ENCODE measurements around the gene TBC1D22B. TPM values are rescaled to one million over a fixed set of nuclear protein-coding genes. Genes with fewer than 3 reads are reported as not detected.

The TBC1D22B gene
- total RNA-seq, 1 experiment from 2014 or later: 9.1 TPM

- Histone ChIP-seq H3K4me1 (ENCODE audit: insufficient read depth, low read length) (no peaks in the 10 kb centered on the region), H4K20me1 (ENCODE audit: low read length) (no peaks in the 10 kb centered on the region), H3K4me3 (ENCODE audit: low read length) (no peak overlapping the region), H3K9me2 (replicated peaks; ENCODE audit: low read length) (no peaks in the 10 kb centered on the region), H3K27ac (ENCODE audit: low read length) (no peak overlapping the region), H3K27me3 (ENCODE audit: low read length) (no peaks in the 10 kb centered on the region), H3K9me3 (ENCODE audit: low read length) (no peaks in the 10 kb centered on the region), H3K79me2 (ENCODE audit: low read length) (peaks cover 12% of the 10 kb centered on the region; the same call in 1 of the 2 replicates), H3F3A (ENCODE audit: low read length, unreplicated experiment) (no peaks in the 10 kb centered on the region), H3K4me2 (ENCODE audit: low read length) (no peak overlapping the region), H3K36me3 (ENCODE audit: low read depth, low read length) (peaks cover 11% of the 10 kb centered on the region), H3K9ac (ENCODE audit: low read length) (no peak overlapping the region), H2AFZ (ENCODE audit: low read length) (no peak overlapping the region)
- intact Hi-C loops (cut with micrococcal nuclease): no loop called here
- POLR2A ChIA-PET (ENCODE audit: unreplicated experiment): no interaction called here
- DNase-seq (no peak), ATAC-seq (no peak)
- CTCF ChIA-PET: no interaction called here
- no TSS peak for BruUV-seq (replicated peaks)
- TF ChIP-seq EZH2 (IDR thresholded peaks at IDR 0.05; ENCODE audit: low read length, unreplicated experiment): no peak
- no peak for TF ChIP-seq CTCF (conservative IDR thresholded peaks at IDR 0.05; ENCODE audit: low read depth, low read length)
- TF ChIP-seq EZH2phosphoT487 (IDR thresholded peaks at IDR 0.05; ENCODE audit: borderline replicate concordance, low read length): no peak
These were observed 17.8 kb downstream of the TBC1D22B start for GRCh38 chr6:37275350-37275749.

GRCh38 chr6:37277001-37277409 is 19.4 kb downstream of the TBC1D22B start:
- no peak for DNase-seq
- BruUV-seq (replicated peaks): no TSS peak
- ChIA-PET CTCF (no interaction called here), POLR2A (ENCODE audit: unreplicated experiment) (no interaction called here)
- Histone ChIP-seq H3K9me2 (replicated peaks; ENCODE audit: low read length) (no peaks in the 10 kb centered on the region), H4K20me1 (ENCODE audit: low read length) (no peaks in the 10 kb centered on the region), H3K27ac (ENCODE audit: low read length) (no peak overlapping the region), H3F3A (ENCODE audit: low read length, unreplicated experiment) (no peaks in the 10 kb centered on the region), H3K27me3 (ENCODE audit: low read length) (no peaks in the 10 kb centered on the region), H3K36me3 (ENCODE audit: low read depth, low read length) (peaks cover 9% of the 10 kb centered on the region; the same call in 1 of the 2 replicates), H3K4me1 (ENCODE audit: insufficient read depth, low read length) (no peaks in the 10 kb centered on the region), H3K9me3 (ENCODE audit: low read length) (no peaks in the 10 kb centered on the region), H3K79me2 (ENCODE audit: low read length) (peaks cover 12% of the 10 kb centered on the region; the same call in 1 of the 2 replicates), H3K4me3 (ENCODE audit: low read length) (no peak overlapping the region), H3K4me2 (ENCODE audit: low read length) (no peak overlapping the region), H2AFZ (ENCODE audit: low read length) (no peak overlapping the region), H3K9ac (ENCODE audit: low read length) (no peak overlapping the region)
- no peak for ATAC-seq
- TF ChIP-seq EZH2phosphoT487 (IDR thresholded peaks at IDR 0.05; ENCODE audit: borderline replicate concordance, low read length): no peak
- TF ChIP-seq CTCF (conservative IDR thresholded peaks at IDR 0.05; ENCODE audit: low read depth, low read length): no peak
- intact Hi-C loops (cut with micrococcal nuclease): no loop called here

GRCh38 chr6:37279366-37280134 is 22.0 kb downstream of the TBC1D22B start:
- no peaks in the 10 kb centered on the region for H3F3A ChIP-seq (ENCODE audit: low read length, unreplicated experiment)
- DNase-seq: no peak
- BruUV-seq (replicated peaks): no TSS peak
- H3K9me2 ChIP-seq (replicated peaks; ENCODE audit: low read length): no peaks in the 10 kb centered on the region
- H3K36me3 ChIP-seq (ENCODE audit: low read depth, low read length): peaks cover 26% of the 10 kb centered on the region
- no peak overlapping the region for H3K4me2 ChIP-seq (ENCODE audit: low read length)
- H3K4me3 ChIP-seq (ENCODE audit: low read length): no peak overlapping the region
- no peak overlapping the region for H3K27ac ChIP-seq (ENCODE audit: low read length)
- CTCF ChIA-PET: no interaction called here
- intact Hi-C loops (cut with micrococcal nuclease): no loop called here
- no peak for ATAC-seq
- no peaks in the 10 kb centered on the region for H3K9me3 ChIP-seq (ENCODE audit: low read length)
- H2AFZ ChIP-seq (ENCODE audit: low read length): no peak overlapping the region
- H3K4me1 ChIP-seq (ENCODE audit: insufficient read depth, low read length): no peaks in the 10 kb centered on the region
- TF ChIP-seq CTCF (conservative IDR thresholded peaks at IDR 0.05; ENCODE audit: low read depth, low read length) (no peak), EZH2 (IDR thresholded peaks at IDR 0.05; ENCODE audit: low read length, unreplicated experiment) (no peak), EZH2phosphoT487 (IDR thresholded peaks at IDR 0.05; ENCODE audit: borderline replicate concordance, low read length) (no peak)
- no peaks in the 10 kb centered on the region for H3K27me3 ChIP-seq (ENCODE audit: low read length)
- peaks cover 8% of the 10 kb centered on the region; the same call in 1 of the 2 replicates for H3K79me2 ChIP-seq (ENCODE audit: low read length)
- POLR2A ChIA-PET (ENCODE audit: unreplicated experiment): no interaction called here
- no peak overlapping the region for H3K9ac ChIP-seq (ENCODE audit: low read length)
- no peaks in the 10 kb centered on the region for H4K20me1 ChIP-seq (ENCODE audit: low read length)

Measured in PC-3 (cell line).